ENCODE data around the gene SLC2A6. TPM values are rescaled to one million over a fixed set of nuclear protein-coding genes. Genes with fewer than 3 reads are reported as not detected.
A peak's percentile ranks its signal among the peaks of the same experiment; 100 is the strongest.

The SLC2A6 gene, protein sequence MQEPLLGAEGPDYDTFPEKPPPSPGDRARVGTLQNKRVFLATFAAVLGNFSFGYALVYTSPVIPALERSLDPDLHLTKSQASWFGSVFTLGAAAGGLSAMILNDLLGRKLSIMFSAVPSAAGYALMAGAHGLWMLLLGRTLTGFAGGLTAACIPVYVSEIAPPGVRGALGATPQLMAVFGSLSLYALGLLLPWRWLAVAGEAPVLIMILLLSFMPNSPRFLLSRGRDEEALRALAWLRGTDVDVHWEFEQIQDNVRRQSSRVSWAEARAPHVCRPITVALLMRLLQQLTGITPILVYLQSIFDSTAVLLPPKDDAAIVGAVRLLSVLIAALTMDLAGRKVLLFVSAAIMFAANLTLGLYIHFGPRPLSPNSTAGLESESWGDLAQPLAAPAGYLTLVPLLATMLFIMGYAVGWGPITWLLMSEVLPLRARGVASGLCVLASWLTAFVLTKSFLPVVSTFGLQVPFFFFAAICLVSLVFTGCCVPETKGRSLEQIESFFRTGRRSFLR
- 3.6 TPM for total RNA-seq
- long read RNA-seq, partial matches to known transcripts: 7 of 19 reads
- long read RNA-seq, other reads (novel, unspliced or antisense): 5 of 19 reads

- peak; percentile 90 for DNase-seq (ENCODE audit: low spot score)
- intact Hi-C loops (cut with DNase I): loop anchor here (5.0 to 10.0 kb wide), 2 partner anchors 57 to 444 kb away; partner anchors contain the start of genes ADAMTS13 and GTF3C5
Observed at GRCh38 chr9:133478851-133479711, at the start of gene SLC2A6. Gene SLC2A6 (minus strand): TSS chr9:133479099. CDS start chr9:133479059, 40 bp downstream.

DNA sequence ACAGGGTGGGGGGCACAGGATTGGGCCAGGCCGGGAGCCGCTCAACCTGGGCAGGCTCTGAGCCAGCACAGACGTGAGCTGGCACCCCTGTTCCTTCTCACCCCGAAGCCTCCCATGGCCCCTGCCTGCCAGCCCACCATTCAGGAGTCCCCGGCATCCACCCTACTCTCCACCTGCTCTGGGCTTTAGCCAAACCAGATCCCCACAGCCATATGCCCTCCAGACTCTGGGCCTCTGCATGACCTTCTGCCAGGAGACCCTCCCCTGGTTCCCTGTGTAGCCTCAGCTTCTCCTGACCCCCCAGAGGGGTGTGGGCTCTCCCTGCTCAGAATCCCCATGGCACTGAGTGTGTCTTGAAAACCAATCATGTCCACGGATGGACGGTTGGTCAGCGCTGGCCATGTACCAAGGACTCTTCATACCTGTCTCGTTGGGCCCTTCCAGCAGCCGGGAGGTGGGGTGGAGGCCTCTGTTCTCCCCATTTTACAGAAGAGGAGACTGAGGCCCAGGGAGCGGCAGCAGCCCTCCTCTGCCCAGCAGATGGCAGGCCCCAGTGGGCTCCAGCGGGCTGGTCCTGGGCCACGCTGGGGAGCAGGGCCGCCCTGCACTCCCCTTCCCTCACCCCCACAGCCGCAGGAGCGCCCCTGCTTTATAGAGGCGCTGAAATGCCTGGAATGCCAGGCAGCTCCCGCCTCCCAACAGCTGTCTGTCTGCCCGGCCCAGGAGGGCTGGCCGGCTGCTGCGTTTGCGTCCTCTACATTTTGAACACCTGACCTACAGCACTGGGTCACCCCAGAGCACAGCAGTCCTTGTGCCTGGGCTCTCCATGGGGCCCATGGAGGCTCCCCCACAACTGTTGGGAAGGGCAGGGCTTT, 49.3 kb upstream of the SLC2A6 start:
- no peak for DNase-seq (ENCODE audit: low spot score)
- intact Hi-C loops (cut with DNase I): no loop called here

DNA sequence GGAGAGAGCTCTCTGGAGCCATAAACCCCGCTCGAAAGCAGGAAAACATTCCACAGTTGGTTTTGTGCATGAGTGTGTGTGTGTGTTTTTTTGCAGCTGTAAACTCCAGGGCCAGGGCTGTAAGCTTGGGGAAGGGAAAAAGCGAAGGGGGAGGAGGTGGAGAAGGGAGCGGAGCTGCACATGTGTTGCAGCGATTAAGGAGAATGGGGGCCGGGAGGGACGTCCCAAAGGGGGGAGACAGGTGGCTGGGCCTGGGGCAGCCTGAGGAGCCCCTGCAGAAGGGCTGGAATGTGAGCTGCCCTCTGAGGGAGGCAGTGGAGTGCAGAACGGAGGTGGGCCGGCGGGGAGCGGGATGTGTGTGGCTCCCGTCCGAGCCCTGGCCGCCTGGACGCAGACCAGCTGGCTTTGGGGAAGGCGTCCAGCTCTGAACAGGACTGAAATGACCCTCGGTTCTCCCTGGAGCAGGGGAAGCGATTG, 48.6 kb upstream of the SLC2A6 start:
- DNase-seq (ENCODE audit: low spot score): no peak
- intact Hi-C loops (cut with DNase I): no loop called here

DNA sequence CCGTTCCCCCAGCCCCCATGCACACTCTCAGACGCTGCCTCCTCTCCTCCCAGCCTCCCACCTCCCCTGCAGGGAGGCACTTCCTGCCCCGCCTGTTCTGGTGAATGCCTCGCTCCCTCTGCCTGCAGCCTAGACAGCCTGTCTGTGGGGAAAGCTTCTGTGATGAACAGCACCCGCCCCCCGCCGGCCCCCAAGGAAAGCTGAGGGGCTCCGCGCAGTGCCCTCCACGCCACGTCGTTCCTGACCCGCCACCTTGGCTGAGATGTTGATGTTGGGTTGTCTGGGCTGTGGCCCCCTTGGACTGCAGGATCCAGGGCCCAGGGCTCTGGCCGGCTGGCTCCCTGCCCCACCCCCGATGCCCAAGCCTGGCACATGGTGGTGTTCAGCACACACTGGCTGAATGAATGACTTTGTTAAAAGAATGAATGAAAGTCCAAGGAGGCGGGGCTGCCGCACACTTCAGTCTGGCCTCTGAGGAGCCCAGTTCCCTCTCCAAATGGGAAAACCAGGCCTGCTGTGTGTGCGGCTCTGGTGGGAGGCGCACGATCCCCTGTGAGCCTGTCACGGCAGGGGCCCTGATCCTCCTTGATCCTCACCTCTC, 47.9 kb upstream of the SLC2A6 start:
- DNase-seq (ENCODE audit: low spot score): no peak
- intact Hi-C loops (cut with DNase I): no loop called here

DNA sequence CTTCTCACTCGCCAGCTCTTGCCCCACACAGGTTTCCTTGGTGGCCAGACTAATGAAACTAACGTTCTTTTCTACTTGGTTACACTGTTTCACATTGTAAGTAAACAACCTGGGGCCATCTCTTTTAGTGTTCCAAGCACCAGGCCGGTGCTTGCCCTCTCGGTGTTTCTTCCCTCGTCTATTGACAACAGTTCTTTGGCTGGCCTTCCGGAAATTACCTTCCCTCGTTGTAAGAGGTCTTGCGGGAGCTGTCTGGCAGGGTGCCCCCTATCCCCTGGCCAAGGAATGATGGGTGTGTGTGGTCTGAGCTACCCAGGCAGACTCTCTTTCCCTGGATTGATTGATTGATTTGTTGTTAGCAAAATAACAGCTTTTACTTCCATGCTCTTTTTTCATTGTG, 46.8 kb upstream of the SLC2A6 start:
- intact Hi-C loops (cut with DNase I): no loop called here
- no peak for DNase-seq (ENCODE audit: low spot score)

DNA sequence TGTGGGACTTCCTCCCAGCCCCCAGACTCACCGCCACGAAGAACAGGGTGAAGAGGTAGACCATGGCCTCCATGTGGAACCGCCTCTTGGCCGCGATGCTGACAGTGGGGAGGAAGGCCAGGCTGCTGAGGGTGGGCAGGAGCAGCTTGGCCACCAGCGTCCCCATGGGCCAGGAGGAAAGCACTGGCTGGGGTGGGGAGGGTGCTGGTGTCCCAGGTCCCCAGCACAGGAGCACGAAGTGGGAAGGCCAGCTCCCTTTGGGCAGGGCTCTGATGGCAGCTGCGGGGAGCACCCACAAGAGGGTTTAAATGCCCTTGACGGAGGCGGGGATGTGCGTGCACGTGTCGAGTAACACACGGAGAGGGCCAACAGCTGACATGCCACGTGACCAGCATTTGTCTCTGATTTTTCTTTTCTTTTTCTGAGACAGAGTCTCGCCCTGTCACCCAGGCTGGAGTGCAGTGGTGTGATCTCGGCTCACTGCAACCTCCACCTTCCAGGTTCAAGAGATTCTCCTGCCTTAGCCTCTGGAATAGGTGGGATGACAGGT, 45.9 kb upstream of the SLC2A6 start, which contains the start of gene MYMK:
MYMK (minus strand) TSS at position 281 of the 550 bp plus-strand sequence; CDS start at position 166, 115 bp downstream.
- intact Hi-C loops (cut with DNase I): no loop called here
- no peak for DNase-seq (ENCODE audit: low spot score)

DNA sequence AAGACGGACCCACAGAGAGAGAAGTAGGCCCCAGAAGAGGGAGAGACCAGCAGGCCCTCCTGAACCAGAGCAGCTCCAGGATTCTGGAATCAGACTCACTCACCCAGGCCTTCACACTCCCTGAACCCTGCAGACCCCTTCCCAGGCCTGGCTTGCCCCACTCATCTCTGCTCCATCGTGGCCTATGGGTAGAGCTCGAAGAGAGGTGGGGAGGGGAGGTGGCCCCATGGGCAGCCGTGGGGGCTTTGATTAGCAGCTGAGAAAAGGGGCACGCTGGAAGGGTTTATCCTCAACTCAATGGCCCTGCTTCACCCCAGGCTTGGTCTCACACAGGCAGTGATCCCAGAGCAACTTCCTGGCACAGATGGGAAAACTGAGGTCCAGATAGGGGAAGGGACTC, 45.2 kb upstream of the SLC2A6 start:
- DNase-seq (ENCODE audit: low spot score): no peak
- intact Hi-C loops (cut with DNase I): no loop called here

DNA sequence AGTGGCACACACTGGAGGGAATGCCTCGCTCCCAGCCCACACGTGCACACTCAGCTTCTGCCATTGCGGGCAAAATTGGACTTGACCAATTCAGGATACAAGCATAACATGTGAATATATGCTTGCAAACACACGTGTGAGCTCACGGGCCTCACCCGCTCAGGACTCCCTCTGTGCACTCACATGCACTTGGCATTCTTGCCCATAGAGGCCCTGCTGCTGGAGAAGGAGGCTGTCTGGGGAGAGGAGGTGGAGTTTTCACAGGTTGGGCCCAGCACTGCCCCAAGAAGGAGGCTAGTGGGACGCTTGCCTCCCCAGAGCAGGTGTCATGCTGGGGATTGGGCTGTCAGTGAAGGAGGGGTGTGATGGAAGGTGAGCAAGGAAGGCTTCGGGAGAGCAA, 44.2 kb upstream of the SLC2A6 start:
- intact Hi-C loops (cut with DNase I): no loop called here
- no peak for DNase-seq (ENCODE audit: low spot score)

- intact Hi-C loops (cut with DNase I): no loop called here
- DNase-seq (ENCODE audit: low spot score): no peak
Observed at GRCh38 chr9:133522073-133522910, 43.4 kb upstream of the SLC2A6 start.

DNA sequence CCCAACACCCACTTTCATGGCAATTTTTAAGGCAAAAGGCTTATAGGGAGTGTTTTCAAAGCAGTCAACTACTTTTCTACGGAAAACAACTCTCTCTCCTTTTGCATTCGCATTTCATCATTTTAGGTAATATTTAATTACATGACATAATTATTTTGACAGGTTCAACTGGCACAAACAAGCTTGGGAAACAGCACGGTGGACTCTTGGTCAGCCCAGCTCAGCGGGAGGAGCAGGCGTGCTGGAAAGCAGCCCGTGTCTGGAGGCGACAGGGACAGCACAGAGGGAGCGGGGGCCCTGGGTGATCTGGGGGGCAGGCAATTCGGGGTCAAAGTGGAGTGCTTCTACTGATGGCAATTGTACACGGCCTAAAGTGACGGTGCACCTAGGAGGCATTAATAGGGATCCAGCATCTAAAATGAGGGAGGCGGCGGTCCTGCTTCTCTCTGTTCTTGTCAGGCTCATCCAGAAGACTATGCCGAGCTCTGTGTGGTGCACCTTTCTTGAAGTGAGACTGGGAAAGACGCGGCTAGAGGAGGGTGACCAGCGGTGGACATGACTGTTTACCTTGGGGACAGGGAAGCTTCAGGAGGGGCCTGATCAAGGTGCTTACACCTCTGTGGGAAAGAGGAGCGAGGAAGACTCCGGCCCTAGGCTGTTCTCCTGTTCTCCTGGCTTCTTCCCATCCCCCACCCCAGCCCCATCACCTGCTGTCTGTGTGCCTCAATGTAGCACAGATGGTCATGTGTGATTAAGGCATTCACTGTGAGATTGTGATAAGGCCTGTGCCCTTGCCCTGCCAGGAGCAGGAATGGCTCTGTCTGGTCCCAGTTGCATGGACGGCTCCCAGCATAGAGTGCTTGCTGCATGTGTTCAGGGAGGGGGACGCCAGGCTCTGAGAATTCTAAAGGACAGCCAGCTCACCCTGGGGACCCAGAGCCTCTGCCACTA, 42.5 kb upstream of the SLC2A6 start:
- DNase-seq (ENCODE audit: low spot score): no peak
- intact Hi-C loops (cut with DNase I): no loop called here

DNA sequence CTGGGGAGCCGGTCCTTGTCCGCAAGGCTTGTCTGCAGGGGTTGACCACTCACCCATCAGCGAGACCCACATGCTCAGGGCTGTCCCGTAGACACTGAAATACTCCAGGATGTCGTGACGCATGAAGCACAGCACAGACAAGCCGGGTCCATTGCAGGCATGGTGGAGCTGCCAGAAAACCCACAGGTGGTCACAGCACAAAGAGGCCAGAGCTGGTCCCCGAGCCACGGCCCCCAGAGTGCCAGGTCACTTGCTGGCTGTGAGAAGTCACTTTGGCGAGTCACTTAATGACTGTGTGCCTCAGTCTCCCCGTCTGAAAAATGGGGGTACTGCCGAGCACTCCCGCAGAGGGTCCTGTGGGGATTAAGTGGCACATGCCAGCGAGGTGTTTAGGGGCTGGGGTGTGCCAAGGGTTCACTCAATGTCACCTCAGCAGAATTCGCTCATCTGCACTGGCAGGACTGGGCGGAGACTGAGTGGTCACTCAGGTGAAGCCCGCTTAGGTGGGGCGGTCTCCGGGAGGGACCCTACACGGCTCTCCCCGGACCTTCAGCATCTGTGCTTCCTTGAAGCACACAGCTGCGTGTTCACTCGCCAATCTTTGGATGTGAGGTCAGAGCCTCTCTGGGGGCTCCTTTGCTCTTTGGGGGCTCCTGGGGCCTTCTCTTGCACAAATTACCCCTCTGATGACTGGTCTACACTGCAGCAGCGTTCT, 41.4 kb upstream of the SLC2A6 start:
- intact Hi-C loops (cut with DNase I): no loop called here
- DNase-seq (ENCODE audit: low spot score): no peak

DNA sequence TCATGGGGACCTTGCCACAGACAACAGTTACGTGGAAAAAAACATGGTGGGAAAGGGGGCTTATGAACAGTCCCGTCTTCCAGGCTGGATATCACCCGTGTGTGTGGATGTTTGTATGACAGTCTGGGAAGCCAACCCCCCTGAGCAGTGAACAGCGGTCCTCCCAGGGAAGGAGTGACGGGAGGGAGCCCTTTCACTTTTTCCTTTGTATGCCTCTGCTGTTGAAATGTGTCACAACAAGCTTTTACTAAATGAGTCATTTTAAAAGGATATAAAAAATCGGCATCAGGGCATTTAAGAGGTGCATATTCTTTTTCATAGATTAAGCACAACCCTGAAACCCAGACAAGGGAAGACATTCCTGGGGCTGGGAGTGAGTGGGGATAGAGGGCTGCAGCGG, 40.8 kb upstream of the SLC2A6 start:
- intact Hi-C loops (cut with DNase I): no loop called here

DNA sequence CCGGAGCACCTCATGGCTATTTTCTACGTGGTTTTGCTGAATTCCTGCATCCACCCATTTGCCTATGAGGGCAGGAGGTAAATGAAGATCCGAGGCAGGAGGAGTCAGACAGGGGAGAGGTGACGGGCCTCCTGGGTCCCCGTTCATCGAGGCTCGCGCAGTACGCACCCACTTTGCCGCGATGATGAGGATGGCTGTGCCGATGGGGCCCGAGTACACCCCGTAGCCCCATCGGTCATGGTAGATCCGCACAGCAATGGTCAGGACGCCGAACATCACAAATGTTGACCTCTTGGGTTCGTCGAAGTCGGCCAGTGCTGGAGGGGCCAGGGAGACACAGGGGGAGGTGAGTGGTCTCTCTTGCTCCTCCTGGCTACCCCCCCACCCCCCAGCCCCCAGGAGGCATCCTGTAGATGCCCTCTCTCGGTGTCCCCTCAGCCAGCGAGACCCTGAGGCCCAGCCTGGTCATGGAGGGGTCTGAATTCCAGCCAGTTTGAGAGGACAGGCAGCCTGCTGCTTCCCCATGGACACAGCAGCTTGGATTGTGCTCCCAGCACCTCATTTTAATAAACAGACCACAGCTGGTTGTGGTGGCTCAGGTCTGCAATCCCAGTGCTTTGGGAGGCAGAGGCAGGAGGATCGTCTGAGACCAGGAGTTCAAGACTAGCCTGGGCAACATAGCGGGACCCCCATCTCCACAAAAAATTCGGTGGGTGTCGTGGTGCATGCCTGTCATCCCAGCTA, 40.0 kb upstream of the SLC2A6 start:
- intact Hi-C loops (cut with DNase I): no loop called here
- DNase-seq (ENCODE audit: low spot score): no peak

More for the DNA sequence above, 40.8 kb upstream of the SLC2A6 start:
- no peak for DNase-seq (ENCODE audit: low spot score)

DNA sequence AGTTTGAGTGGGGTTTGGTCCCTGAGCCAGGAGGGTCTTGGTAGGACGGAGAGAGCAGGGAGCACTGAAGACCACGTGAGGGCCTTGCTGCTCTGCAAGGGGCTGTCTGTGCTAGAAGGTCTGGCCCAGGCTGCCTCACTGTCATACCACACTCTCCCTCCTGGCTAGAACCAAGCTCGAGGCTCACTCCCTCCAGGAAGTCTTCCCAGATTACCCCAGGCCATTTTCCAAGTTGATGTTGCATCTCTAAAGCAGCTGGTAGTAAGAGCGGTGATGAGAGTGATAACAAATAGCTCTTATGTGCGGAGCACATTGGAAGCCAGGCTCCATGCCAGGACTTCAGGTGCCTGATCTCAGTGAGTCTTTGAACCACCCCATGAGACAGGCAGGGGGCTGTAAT, 39.3 kb upstream of the SLC2A6 start:
- intact Hi-C loops (cut with DNase I): no loop called here
- no peak for DNase-seq (ENCODE audit: low spot score)

GRCh38 chr9:133517711-133518110, 38.8 kb upstream of the SLC2A6 start:
- intact Hi-C loops (cut with DNase I): no loop called here
- no peak for DNase-seq (ENCODE audit: low spot score)

Measured in cardiac septum (tissue), 1 donor.